Right atrium auricular region (tissue), 2 donors: ENCODE measurements around the gene MESP1. TPM values are rescaled to one million over a fixed set of nuclear protein-coding genes. Genes with fewer than 3 reads are reported as not detected.

ENCODE experiments used
- DNase-seq: peaks from one replicate; pipeline ENCODE4 v3.0.0-alpha.2; 2019; ENCODE audit warnings: low spot score
- H3K27ac ChIP-seq, 2 donors: fragments of 200-600 bp; sonication (generic); 1 replicate in 1 of 2; 2 replicates in 1 of 2; pipeline ENCODE4 v1.5.1; 2016 to 2019
- H3K27me3 ChIP-seq, 2 donors: fragments of 200-600 bp; sonication (generic); one replicate each; pipeline versions ENCODE4 v1.5.1 to v1.6.0; 2017 to 2019
- H3K36me3 ChIP-seq: fragments of 200-600 bp; sonication (generic); one replicate; pipeline ENCODE4 v1.5.1; 2016
- H3K4me1 ChIP-seq, 2 donors: fragments of 200-600 bp; sonication (generic); one replicate each; pipeline versions ENCODE4 v1.5.1 to v1.6.0; 2017 to 2019
- H3K4me3 ChIP-seq, 2 donors: fragments of 200-600 bp; sonication (generic); 1 replicate in 1 of 2; 2 replicates in 1 of 2; pipeline ENCODE4 v1.5.1; 2017 to 2019; ENCODE audit warnings: mild to moderate bottlenecking in 1 of 2, moderate library complexity in 1 of 2
- H3K9me3 ChIP-seq, 2 donors: fragments of 200-600 bp; sonication (generic); one replicate each; pipeline ENCODE4 v1.5.1; 2019
- CTCF ChIP-seq, 2 donors: fragments of 200-600 bp; sonication (generic); IDR thresholded peaks; one replicate each; pipeline ENCODE4 v1.5.1; 2019; ENCODE audit warnings: antibody characterized with exemption in 2 of 2
- total RNA-seq, 2 donors: library from RNA; depleted of rRNA; stranded (reverse); fragments of >200 nt; gene quantifications; one replicate each; pipeline ENCODE4 v1.1.0, GENCODE V29; 2016

MESP1 gene
- total RNA-seq, 2 donors from 2014 or later, result 2.3 to 2.4 TPM

GRCh38 chr15:89765694-89766093, 14.6 kb upstream of the MESP1 start:
- Histone ChIP-seq H3K4me3 (no peak overlapping the region), H3K27me3 (no peaks in the 10 kb centered on the region), H3K4me1 (no peaks in the 10 kb centered on the region), H3K9me3 (no peaks in the 10 kb centered on the region), H3K27ac (no peak overlapping the region), H3K36me3 (no peaks in the 10 kb centered on the region)
- no peak for TF ChIP-seq CTCF (IDR thresholded peaks at IDR 0.05)
- no peak for DNase-seq

GRCh38 chr15:89761929-89762328, 10.9 kb upstream of the MESP1 start:
- no peaks in the 10 kb centered on the region for H3K9me3 ChIP-seq
- no peaks in the 10 kb centered on the region for H3K27me3 ChIP-seq
- no peak overlapping the region for H3K4me3 ChIP-seq
- DNase-seq, result no peak
- no peaks in the 10 kb centered on the region for H3K36me3 ChIP-seq
- no peaks in the 10 kb centered on the region for H3K4me1 ChIP-seq
- H3K27ac ChIP-seq, result no peak overlapping the region
- no peak for TF ChIP-seq CTCF (IDR thresholded peaks at IDR 0.05)

DNA sequence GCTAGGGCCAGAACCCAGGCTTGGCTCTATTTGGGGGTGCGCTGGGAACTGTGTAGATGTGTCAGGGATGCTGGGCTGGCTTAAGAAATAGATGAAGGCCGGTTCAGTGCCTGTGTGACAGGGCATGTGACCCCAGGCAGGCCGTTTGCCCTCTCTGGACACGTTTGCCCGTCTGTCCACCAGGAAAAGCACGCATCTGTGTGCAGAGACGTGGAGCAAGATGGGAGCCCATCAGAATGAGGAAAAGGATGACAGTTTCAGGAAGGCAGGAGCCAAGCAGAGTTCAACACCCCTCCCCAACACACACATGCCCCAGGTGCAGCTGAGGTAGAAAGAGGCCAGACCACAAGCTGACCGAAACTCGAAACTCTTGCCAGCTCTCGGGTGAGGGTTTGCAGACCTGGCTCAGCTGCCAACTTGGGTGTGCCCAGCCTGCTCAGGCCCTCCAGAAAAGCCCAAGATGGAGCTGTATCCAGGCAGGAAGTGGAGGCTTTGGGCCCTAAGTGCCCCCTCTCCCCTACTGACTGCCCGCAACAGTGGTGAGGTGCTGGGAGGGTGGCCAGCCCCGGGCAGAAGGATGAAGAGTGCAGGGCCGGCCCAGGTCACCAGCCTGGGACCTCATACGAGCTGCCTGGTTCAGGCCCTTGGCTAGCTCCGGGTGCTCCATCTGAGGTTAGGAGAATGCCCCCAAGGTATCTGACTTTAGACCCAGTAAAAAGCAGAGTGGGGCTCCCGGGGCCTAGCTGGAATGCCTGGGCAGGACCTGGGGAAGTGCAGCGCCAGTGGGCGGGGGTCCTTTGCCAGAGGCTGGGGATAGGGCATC, 10.2 kb upstream of the MESP1 start:
- Histone ChIP-seq H3K4me3 (no peak overlapping the region), H3K36me3 (no peaks in the 10 kb centered on the region), H3K27me3 (no peaks in the 10 kb centered on the region), H3K27ac (no peak overlapping the region), H3K9me3 (no peaks in the 10 kb centered on the region), H3K4me1 (no peaks in the 10 kb centered on the region)
- peak in 1 of 2 donors; percentile 9 for TF ChIP-seq CTCF (IDR thresholded peaks at IDR 0.05)
- no peak for DNase-seq

- Histone ChIP-seq H3K27ac (no peak overlapping the region), H3K4me3 (no peak overlapping the region), H3K4me1 (no peaks in the 10 kb centered on the region), H3K9me3 (no peaks in the 10 kb centered on the region), H3K36me3 (no peaks in the 10 kb centered on the region), H3K27me3 (no peaks in the 10 kb centered on the region)
- peak; percentile 84 for DNase-seq
- peak; percentile 88 to 96 for TF ChIP-seq CTCF (IDR thresholded peaks at IDR 0.05)
These were observed 9.4 kb upstream of the MESP1 start for GRCh38 chr15:89760303-89761008.

- TF ChIP-seq CTCF (IDR thresholded peaks at IDR 0.05), result no peak
- Histone ChIP-seq H3K27me3 (no peaks in the 10 kb centered on the region), H3K4me3 (no peak overlapping the region), H3K4me1 (no peaks in the 10 kb centered on the region), H3K27ac (no peak overlapping the region), H3K36me3 (no peaks in the 10 kb centered on the region), H3K9me3 (no peaks in the 10 kb centered on the region)
- no peak for DNase-seq
These were observed 8.8 kb upstream of the MESP1 start for GRCh38 chr15:89759835-89760234.
